HG03439 (cell line): Measurements from ENCODE around the gene BCAS4.

ENCODE experiments used
- ATAC-seq: cut with Tn5 transposase; IDR thresholded peaks from one replicate; pipeline ENCODE4 v1.9.1; 2021; ENCODE audit warnings: mild to moderate bottlenecking, moderate library complexity; ENCODE audit not compliant: unreplicated experiment

Gene BCAS4

GRCh38 chr20:50898475-50898874, 103.6 kb downstream of the BCAS4 start:
- no peak for ATAC-seq

- no peak for ATAC-seq
Measured at GRCh38 chr20:50900261-50900660, 105.4 kb downstream of the BCAS4 start.

- ATAC-seq: no peak
Measured at GRCh38 chr20:50901301-50901700, 106.4 kb downstream of the BCAS4 start.

- ATAC-seq: no peak
Measured at GRCh38 chr20:50903353-50904051, 108.6 kb downstream of the BCAS4 start.

- ATAC-seq: no peak
Measured at GRCh38 chr20:50904067-50904570, 109.3 kb downstream of the BCAS4 start.

GRCh38 chr20:50909413-50909812, 114.6 kb downstream of the BCAS4 start:
- no peak for ATAC-seq

GRCh38 chr20:50911030-50911429, 116.2 kb downstream of the BCAS4 start:
- ATAC-seq: no peak

- ATAC-seq: no peak
Measured at GRCh38 chr20:50911716-50912115, 116.9 kb downstream of the BCAS4 start.

GRCh38 chr20:50913690-50914375, 119.0 kb downstream of the BCAS4 start:
- no peak for ATAC-seq

GRCh38 chr20:50915424-50915823, 120.6 kb downstream of the BCAS4 start:
- ATAC-seq: no peak

- no peak for ATAC-seq
Measured at GRCh38 chr20:50916257-50916656, 121.4 kb downstream of the BCAS4 start.

- ATAC-seq: no peak
Measured at GRCh38 chr20:50916934-50917333, 122.1 kb downstream of the BCAS4 start.

- ATAC-seq: no peak
Measured at GRCh38 chr20:50918403-50918802, 123.5 kb downstream of the BCAS4 start.

GRCh38 chr20:50919567-50919966, 124.7 kb downstream of the BCAS4 start:
- no peak for ATAC-seq

- no peak for ATAC-seq
Measured at GRCh38 chr20:50920997-50921396, 126.1 kb downstream of the BCAS4 start.

- no peak for ATAC-seq
Measured at GRCh38 chr20:50921803-50922501, 127.1 kb downstream of the BCAS4 start.

GRCh38 chr20:50924261-50924920, 129.5 kb downstream of the BCAS4 start:
- ATAC-seq: no peak

GRCh38 chr20:50926530-50926929, 131.7 kb downstream of the BCAS4 start:
- no peak for ATAC-seq
